Vagina (tissue), 2 donors: Measurements from ENCODE around the gene INO80E.

Experiments used
- POLR2A ChIP-seq, 2 donors: fragments of 450-650 bp; IDR thresholded peaks; one replicate each; pipeline ENCODE4 v1.6.1; 2017; ENCODE audit warnings: antibody characterized with exemption in 2 of 2, mild to moderate bottlenecking in 2 of 2, moderate library complexity in 2 of 2
- TF ChIP-seq, protein P1 (sequence below), 3 experiments: fragments of 450-650 bp in 2 of 3; fragments of 200-600 bp in 1 of 3; sonication (generic) in 1 of 3; IDR thresholded peaks; one replicate each; pipeline ENCODE4 v1.5.1; 2017 to 2019; ENCODE audit warnings: antibody characterized with exemption in 3 of 3, mild to moderate bottlenecking in 2 of 3, moderate library complexity in 2 of 3

DNA sequence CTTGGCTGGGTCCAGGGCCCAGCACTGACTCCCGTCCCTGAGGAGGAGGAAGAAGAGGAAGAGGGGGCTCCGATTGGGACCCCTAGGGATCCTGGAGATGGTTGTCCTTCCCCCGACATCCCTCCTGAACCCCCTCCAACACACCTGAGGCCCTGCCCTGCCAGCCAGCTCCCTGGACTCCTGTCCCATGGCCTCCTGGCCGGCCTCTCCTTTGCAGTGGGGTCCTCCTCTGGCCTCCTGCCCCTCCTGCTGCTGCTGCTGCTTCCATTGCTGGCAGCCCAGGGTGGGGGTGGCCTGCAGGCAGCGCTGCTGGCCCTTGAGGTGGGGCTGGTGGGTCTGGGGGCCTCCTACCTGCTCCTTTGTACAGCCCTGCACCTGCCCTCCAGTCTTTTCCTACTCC lies 9.1 kb upstream of the INO80E start:
- TF ChIP-seq POLR2A (IDR thresholded peaks at IDR 0.05): no peak
- TF ChIP-seq, protein P1, sequence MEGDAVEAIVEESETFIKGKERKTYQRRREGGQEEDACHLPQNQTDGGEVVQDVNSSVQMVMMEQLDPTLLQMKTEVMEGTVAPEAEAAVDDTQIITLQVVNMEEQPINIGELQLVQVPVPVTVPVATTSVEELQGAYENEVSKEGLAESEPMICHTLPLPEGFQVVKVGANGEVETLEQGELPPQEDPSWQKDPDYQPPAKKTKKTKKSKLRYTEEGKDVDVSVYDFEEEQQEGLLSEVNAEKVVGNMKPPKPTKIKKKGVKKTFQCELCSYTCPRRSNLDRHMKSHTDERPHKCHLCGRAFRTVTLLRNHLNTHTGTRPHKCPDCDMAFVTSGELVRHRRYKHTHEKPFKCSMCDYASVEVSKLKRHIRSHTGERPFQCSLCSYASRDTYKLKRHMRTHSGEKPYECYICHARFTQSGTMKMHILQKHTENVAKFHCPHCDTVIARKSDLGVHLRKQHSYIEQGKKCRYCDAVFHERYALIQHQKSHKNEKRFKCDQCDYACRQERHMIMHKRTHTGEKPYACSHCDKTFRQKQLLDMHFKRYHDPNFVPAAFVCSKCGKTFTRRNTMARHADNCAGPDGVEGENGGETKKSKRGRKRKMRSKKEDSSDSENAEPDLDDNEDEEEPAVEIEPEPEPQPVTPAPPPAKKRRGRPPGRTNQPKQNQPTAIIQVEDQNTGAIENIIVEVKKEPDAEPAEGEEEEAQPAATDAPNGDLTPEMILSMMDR (IDR thresholded peaks at IDR 0.05): no peak
